Measurements from ENCODE around the gene PCDHA3. TPM values are rescaled to one million over a fixed set of nuclear protein-coding genes. Genes with fewer than 3 reads are reported as not detected.

The PCDHA3 gene
- total and polyA plus RNA-seq, 2 of the 8 experiments (the other 6 are each of a cell fraction or from before 2014, with no cell fraction given): 0.48 to 0.67 TPM

- TF ChIP-seq CHD7 (IDR thresholded peaks at IDR 0.05; ENCODE audit: insufficient replicate concordance, low read length) (no peak), TBP (IDR thresholded peaks at IDR 0.05; ENCODE audit: low read depth, low read length) (no peak), BACH1 (IDR thresholded peaks at IDR 0.05; ENCODE audit: low read length) (no peak)
Measured at GRCh38 chr5:140780512-140780911, 20.3 kb upstream of the PCDHA3 start (continued).
